SK-N-SH (cell line): ENCODE results near the gene DHRS4. TPM values are rescaled to one million over a fixed set of nuclear protein-coding genes. Genes with fewer than 3 reads are reported as not detected.
"Not testable (repeated sequence)": the region's sequence is repeated elsewhere in the genome, so short reads cannot be mapped to it uniquely, and the experiment has no call there.

ENCODE experiments used
- CTCF ChIA-PET: fragments of 300-600, 350-600 bp; formaldehyde crosslinking; extraction: SDS; loops from one replicate; lab custom pipeline; 2021; lab: Yijun Ruan, JAX
- POLR2A ChIA-PET: fragments of 350-600 bp; sonication (Branson Sonifier 250); formaldehyde crosslinking; extraction: SDS; loops from one replicate; lab custom pipeline; 2020; ENCODE audit warnings: antibody characterized with exemption, inconsistent platforms; lab: Yijun Ruan, JAX
- DNase-seq: peaks from one replicate; pipeline ENCODE4 v3.0.0; 2012
- H2AFZ ChIP-seq: fragments of 200-600 bp; sonication (generic); 2 replicates; pipeline ENCODE4 v1.8.1; 2016; ENCODE audit warnings: antibody characterized with exemption, mild to moderate bottlenecking, low read depth
- H3F3A ChIP-seq: fragments of 200-600 bp; sonication (generic); replicated peaks from 2 replicates; pipeline ENCODE3; 2016; ENCODE audit warnings: antibody characterized with exemption, mild to moderate bottlenecking; ENCODE audit not compliant: insufficient read depth
- H3K27ac ChIP-seq, 2 experiments: fragments of 200-500 bp in 1 of 2; fragments of 200-600 bp in 1 of 2; sonication (Bioruptor generic) in 1 of 2; sonication (generic), shearing (Covaris generic) in 1 of 2; 2 replicates each; pipeline versions ENCODE4 v1.5.1 to v1.6.1; 2014 to 2016; ENCODE audit warnings: low read depth in 2 of 2, inconsistent platforms in 1 of 2, low read length in 1 of 2, mild to moderate bottlenecking in 1 of 2, mixed read lengths in 1 of 2
- H3K27me3 ChIP-seq: fragments of 200-600 bp; sonication (generic), shearing (Covaris generic); 2 replicates; pipeline ENCODE4 v1.6.1; 2016; ENCODE audit warnings: mixed run types; ENCODE audit not compliant: insufficient read depth
- H3K36me3 ChIP-seq, 2 experiments: fragments of 200-500 bp in 1 of 2; fragments of 200-600 bp in 1 of 2; sonication (Bioruptor generic) in 1 of 2; sonication (generic) in 1 of 2; replicated peaks in 1 of 2; 2 replicates each; pipeline versions ENCODE3 to v1.5.1; 2014 to 2016; ENCODE audit warnings: low read length in 1 of 2, mild to moderate bottlenecking in 1 of 2; ENCODE audit not compliant: insufficient read depth in 2 of 2, control insufficient read depth in 1 of 2
- H3K4me1 ChIP-seq, 2 experiments: fragments of 200-500 bp in 1 of 2; fragments of 200-600 bp in 1 of 2; sonication (Bioruptor generic) in 1 of 2; sonication (generic), shearing (Covaris generic) in 1 of 2; 2 replicates each; pipeline versions ENCODE4 v1.5.1 to v1.6.1; 2014 to 2016; ENCODE audit warnings: low read depth in 1 of 2, low read length in 1 of 2, mixed run types in 1 of 2; ENCODE audit not compliant: insufficient read depth in 2 of 2, control insufficient read depth in 1 of 2
- H3K4me2 ChIP-seq: fragments of 200-600 bp; sonication (generic), shearing (Covaris generic); 2 replicates; pipeline ENCODE4 v1.6.1; 2017; ENCODE audit warnings: mixed run types
- H3K4me3 ChIP-seq, 2 experiments: fragments of 200-500 bp in 1 of 2; fragments of 200-600 bp in 1 of 2; sonication (Bioruptor generic) in 1 of 2; sonication (generic), shearing (Covaris generic) in 1 of 2; 2 replicates each; pipeline versions ENCODE4 v1.5.1 to v1.8.1; 2014 to 2016; ENCODE audit warnings: low read depth in 2 of 2, inconsistent platforms in 1 of 2, low read length in 1 of 2, mild to moderate bottlenecking in 1 of 2, mixed read lengths in 1 of 2, moderate library complexity in 1 of 2
- H3K79me2 ChIP-seq: fragments of 200-600 bp; sonication (generic); 2 replicates; pipeline ENCODE4 v1.8.1; 2017; ENCODE audit warnings: mild to moderate bottlenecking; ENCODE audit not compliant: insufficient read depth
- H3K9ac ChIP-seq: fragments of 200-600 bp; sonication (generic); 2 replicates; pipeline ENCODE4 v1.6.1; 2017; ENCODE audit warnings: mixed run types
- H3K9me2 ChIP-seq: fragments of 200-600 bp; sonication (generic); 2 replicates; pipeline ENCODE4 v1.6.1; 2017; ENCODE audit warnings: mixed run types
- H3K9me3 ChIP-seq: fragments of 200-600 bp; sonication (generic); 2 replicates; pipeline ENCODE4 v1.6.1; 2017; ENCODE audit warnings: mixed run types, mild to moderate bottlenecking, moderate library complexity
- H4K20me1 ChIP-seq: fragments of 200-600 bp; sonication (generic); 2 replicates; pipeline ENCODE4 v1.6.1; 2017; ENCODE audit warnings: mild to moderate bottlenecking, mixed run types; ENCODE audit not compliant: insufficient read depth
- CTCF ChIP-seq: fragments of 200-600 bp; sonication (generic); IDR thresholded peaks from 2 replicates; pipeline ENCODE4 v1.6.1; 2017; ENCODE audit warnings: antibody characterized with exemption, mild to moderate bottlenecking, moderate library complexity
- FOXM1 ChIP-seq: IDR thresholded peaks from 2 replicates; pipeline ENCODE4 v1.4.0; 2012; ENCODE audit warnings: low read depth, mild to moderate bottlenecking
- MEF2A ChIP-seq: IDR thresholded peaks from 2 replicates; pipeline ENCODE4 v1.4.0; 2012; ENCODE audit warnings: low read depth, borderline replicate concordance
- PBX3 ChIP-seq: IDR thresholded peaks from 2 replicates; pipeline ENCODE4; 2012
- WGBS: methylation state at CpG from one replicate; pipeline ENCODE4 v1.1.6; 2017; ENCODE audit warnings: low lambda C conversion rate; 5-methylcytosine and 5-hydroxymethylcytosine counted together
- polyA plus RNA-seq, 3 experiments: library from polyadenylated mRNA; depleted of rRNA; stranded (reverse); fragments of >200 nt; gene quantifications; 2 replicates each; pipeline ENCODE4 v1.2.3, GENCODE V29; 2012

The DHRS4 gene
- polyA plus RNA-seq, 1 of the 3 experiments (the other 2 are of a cell fraction), result 50.5 TPM

DNA sequence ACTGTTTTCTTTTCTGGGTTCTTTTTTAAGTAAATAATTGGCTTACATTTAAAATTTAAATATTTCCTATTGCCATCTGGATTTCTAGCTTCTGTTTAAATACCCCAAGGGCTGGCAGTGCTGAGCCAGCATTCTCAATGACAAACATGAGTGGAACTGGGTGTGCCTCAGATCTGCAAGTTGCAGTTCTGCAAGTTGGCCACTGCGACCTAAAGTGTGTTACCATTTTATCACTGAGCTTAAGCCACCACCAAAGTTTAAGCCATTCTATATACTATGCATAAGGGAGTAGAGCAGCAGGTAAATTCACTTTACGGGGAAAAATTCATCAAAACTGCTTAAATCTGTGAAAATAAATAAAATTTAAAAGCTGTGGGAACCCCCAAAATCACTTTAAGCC lies 23.6 kb downstream of the DHRS4 start:
- H3K27me3 ChIP-seq, H3K27ac ChIP-seq, POLR2A ChIA-PET, CTCF ChIA-PET, H4K20me1 ChIP-seq, H3F3A ChIP-seq, H3K9me2 ChIP-seq, H3K79me2 ChIP-seq, H3K4me2 ChIP-seq, H3K4me3 ChIP-seq, H2AFZ ChIP-seq, DNase-seq, H3K9me3 ChIP-seq, H3K4me1 ChIP-seq, H3K36me3 ChIP-seq, H3K9ac ChIP-seq: not testable (repeated sequence)
- 43% methylated on average over 2 of the region's 2 CpGs for WGBS
- TF ChIP-seq CTCF, result peak; percentile 15; the same call in 1 of the 2 replicates

- DNase-seq, POLR2A ChIA-PET, CTCF ChIA-PET, H3K36me3 ChIP-seq, H3K27me3 ChIP-seq, H3K9ac ChIP-seq, H3K9me3 ChIP-seq, H4K20me1 ChIP-seq, H3F3A ChIP-seq, H3K4me3 ChIP-seq, H2AFZ ChIP-seq, H3K79me2 ChIP-seq, H3K9me2 ChIP-seq, H3K4me2 ChIP-seq, H3K27ac ChIP-seq, H3K4me1 ChIP-seq: not testable (repeated sequence)
- 81% methylated on average over 8 of the region's 10 CpGs for WGBS
Measured at GRCh38 chr14:23981951-23982813, 28.6 kb downstream of the DHRS4 start.

- ChIA-PET CTCF (interaction anchor here (1.1 kb wide), 1 partner anchor 124 kb away, joined by 3 read pairs; no protein-coding TSS in a partner anchor), POLR2A (no interaction called here)
- WGBS, result 69% methylated on average over 4 of the region's 4 CpGs
- DNase-seq, result no peak
- Histone ChIP-seq H4K20me1 (no peaks in the 10 kb centered on the region), H3K4me3 (no peak overlapping the region), H3K9me2 (no peaks in the 10 kb centered on the region), H2AFZ (no peak overlapping the region), H3K27ac (no peak overlapping the region), H3K79me2 (no peaks in the 10 kb centered on the region), H3K4me1 (no peaks in the 10 kb centered on the region), H3K27me3 (no peaks in the 10 kb centered on the region), H3K9ac (no peak overlapping the region), H3K9me3 (no peaks in the 10 kb centered on the region), H3K36me3 (no peaks in the 10 kb centered on the region), H3F3A (no peaks in the 10 kb centered on the region), H3K4me2 (no peak overlapping the region)
- TF ChIP-seq FOXM1 (no peak), PBX3 (peak; percentile 47), MEF2A (no peak)
Measured at GRCh38 chr14:23984891-23985602, 31.5 kb downstream of the DHRS4 start.

GRCh38 chr14:23988223-23988606 lies 34.6 kb downstream of the DHRS4 start:
- H3K4me3 ChIP-seq, POLR2A ChIA-PET, CTCF ChIA-PET: not testable (repeated sequence)

GRCh38 chr14:23988607-23989363 lies 35.2 kb downstream of the DHRS4 start, which contains the start of gene DHRS4L2:
TSS of gene DHRS4L2 (plus strand) at chr14:23988929. CDS start at chr14:23988948, 19 bp downstream.
- POLR2A ChIA-PET, H3K27me3 ChIP-seq, H3K9me3 ChIP-seq, CTCF ChIA-PET, H2AFZ ChIP-seq, H4K20me1 ChIP-seq, H3K9ac ChIP-seq, H3K4me1 ChIP-seq, H3K36me3 ChIP-seq, H3K27ac ChIP-seq, H3K4me3 ChIP-seq, H3F3A ChIP-seq, H3K4me2 ChIP-seq, DNase-seq, H3K9me2 ChIP-seq, H3K79me2 ChIP-seq: not testable (repeated sequence)
- WGBS, result 72% methylated on average over 25 of the region's 40 CpGs

More at GRCh38 chr14:23988223-23988606, 34.6 kb downstream of the DHRS4 start:
- not testable (repeated sequence) for H2AFZ ChIP-seq, H3K36me3 ChIP-seq, H3K4me1 ChIP-seq, DNase-seq, H3K9me2 ChIP-seq, H3K27me3 ChIP-seq, H3F3A ChIP-seq, H4K20me1 ChIP-seq, H3K79me2 ChIP-seq, H3K27ac ChIP-seq, H3K4me2 ChIP-seq, H3K9ac ChIP-seq, H3K9me3 ChIP-seq
- 85% methylated on average over 4 of the region's 6 CpGs for WGBS
